DMS79 treated with DMSO at 0.1 percent for 48 hours (cell line): Measurements from ENCODE around the gene A3GALT2.

ENCODE experiments used
- DNase-seq: peaks from one replicate; lab custom pipeline; 2025; lab: John Stamatoyannopoulos, UW

The A3GALT2 gene

DNA sequence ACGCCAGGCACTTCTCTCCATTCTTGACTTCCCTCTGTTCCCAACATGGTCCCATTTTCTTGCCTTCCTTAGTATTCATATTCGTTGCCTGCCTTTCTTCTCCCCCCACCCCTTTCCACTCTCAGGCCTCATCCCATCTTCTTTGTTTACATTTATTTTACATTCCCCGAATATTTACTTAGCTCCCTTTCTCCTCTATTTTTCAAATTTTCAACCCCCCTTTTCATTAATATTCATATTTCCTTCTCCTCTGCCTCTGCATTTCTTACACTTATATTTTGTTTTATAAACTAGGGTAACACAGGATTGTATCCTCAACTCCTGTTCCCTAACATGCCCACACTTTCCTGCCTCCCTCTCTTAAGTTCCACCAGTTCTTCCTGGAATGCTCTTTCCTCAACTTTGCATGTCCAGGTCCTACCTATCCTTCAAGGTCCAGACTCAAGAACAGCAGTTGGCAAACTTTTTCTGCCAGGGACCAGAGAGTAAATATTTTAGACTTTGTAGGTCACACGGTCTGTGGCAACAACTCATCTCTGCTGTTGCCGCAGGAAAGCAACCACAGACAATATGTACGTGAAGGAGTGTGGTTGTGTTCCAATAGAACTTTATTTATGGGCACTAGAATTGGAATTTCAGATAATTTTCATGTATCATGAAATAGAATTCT, 29.8 kb upstream of the A3GALT2 start:
- peak; percentile 46 for DNase-seq

DNA sequence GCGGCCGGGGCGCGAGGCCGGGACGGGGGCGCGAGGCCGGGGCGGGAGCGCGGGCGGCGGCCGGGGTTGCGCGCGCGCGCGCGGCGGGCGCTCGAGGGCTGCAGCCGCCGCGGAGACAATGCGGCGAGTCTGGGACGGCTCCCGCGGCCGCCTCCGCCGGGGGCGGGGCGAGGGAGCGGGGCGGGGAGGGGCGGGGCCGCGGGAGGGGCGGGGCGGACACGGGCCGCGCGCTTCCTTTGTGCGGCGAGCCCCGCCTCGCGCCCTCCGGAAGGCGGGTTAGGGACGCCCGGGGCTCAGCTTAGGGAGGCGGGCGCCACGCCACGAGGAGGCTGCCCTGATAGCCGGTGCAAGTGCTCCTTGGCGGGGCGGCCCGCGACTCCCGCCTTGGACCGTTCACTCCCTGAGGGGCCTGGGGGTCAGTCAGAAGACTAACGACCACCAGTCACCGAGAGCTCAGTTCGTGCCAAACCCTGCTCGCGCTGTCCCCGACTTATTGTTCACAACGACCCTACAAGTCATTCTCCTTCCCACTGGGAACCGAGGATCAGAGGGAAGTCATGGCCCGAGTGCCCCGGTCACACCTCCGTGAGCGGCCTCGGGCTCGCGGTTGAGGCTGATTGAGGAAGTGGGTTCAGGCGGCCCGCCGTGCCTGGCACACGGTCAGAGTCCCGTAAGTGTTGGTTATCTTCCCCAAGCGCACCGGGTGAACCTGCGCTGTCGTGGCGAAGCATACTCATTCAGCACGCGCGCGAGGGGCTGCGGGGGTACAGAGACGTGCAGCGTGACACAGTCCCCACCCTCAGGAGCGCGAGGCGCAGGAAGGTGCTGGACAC, 29.1 kb upstream of the A3GALT2 start:
- DNase-seq, result peak; percentile 77

DNA sequence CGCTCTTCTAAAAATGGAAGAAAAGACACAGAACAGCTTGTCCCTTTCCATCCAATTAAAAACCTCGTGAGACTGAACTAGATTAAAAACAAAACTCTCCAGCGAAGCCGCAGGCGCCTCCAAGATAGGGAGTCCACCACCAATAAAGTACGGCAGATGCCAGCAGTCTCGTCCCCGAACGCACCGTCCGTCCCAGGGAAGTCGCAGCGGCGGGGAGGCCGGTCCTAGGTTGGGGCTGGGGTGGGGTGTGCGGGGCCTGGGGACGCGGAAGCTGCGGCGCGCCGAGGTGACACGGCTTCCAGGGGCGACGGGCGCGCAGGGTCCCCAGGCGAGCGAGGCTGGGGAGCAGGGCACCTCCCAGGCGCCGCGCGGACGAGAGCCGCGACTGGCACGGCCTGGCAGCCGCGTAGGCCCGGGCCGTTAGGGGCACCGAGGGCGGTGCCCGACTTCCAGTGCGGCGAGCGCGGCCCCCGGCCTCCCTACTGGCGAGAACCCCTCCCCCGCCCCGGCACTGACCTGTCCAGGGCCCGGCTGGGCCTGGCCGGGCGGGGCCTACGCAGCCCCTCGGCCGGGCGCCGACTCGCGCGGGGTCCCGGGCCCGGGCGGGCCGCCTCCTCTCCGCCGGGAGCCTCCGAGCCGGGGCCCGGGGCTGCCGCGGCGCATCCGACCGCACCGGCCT, 28.3 kb upstream of the A3GALT2 start:
- peak; percentile 31 for DNase-seq

DNA sequence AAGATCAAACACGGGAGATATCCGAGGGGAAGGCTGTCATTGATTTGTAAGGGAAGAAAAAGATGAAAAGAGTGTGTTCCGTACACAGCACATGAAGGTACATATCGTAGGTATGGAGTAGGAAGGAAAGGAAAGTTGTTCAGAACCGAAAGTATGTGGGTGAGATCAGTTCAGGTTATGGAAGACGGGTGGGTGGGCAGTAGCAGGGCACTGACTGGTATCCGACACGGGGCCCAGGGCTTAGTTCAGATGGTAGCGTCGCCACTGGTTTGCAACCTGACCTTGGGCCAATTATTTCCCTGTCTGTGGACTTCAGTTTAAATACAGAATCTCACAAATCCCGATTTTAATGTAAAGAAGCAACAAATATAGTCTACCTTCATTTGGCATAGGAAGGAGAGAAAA, 27.8 kb upstream of the A3GALT2 start:
- DNase-seq, result peak; percentile 29

DNA sequence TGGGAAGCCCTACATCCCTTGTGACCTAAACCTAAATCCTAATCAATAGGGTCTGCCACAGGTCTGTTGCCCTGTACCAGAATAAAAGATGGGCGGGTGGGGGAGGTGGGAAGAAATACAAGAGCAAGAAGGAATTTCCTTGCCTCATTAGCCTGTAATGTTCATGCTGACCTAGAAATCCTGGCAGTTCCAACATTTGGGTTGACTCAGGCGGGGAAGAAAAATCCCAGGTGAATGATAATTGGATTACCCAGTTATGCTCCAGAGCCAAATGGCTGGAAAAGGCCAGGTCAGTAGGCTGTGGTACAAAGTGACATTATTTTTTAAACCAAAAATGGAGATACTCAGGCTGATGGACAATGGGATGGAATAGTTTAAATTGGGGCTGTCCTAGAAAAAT, 27.3 kb upstream of the A3GALT2 start:
- no peak for DNase-seq

DNA sequence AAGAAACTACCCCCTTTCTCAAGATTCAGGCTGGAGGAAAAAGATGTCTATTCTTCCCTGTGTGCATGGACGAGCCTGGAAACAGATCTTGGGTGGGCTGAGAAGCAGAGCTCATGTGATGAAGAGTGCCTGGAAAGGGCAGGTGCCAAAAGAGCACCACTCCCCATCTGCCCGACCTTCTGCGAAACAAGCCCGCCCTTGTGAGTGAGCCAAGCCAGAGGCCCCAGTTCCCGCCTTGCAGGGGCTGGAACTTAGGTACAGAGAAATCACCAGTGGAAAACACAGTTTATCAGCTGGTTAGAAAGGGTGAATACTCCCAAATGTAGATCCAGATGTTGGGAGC, 26.7 kb upstream of the A3GALT2 start:
- DNase-seq, result peak; percentile 47

DNA sequence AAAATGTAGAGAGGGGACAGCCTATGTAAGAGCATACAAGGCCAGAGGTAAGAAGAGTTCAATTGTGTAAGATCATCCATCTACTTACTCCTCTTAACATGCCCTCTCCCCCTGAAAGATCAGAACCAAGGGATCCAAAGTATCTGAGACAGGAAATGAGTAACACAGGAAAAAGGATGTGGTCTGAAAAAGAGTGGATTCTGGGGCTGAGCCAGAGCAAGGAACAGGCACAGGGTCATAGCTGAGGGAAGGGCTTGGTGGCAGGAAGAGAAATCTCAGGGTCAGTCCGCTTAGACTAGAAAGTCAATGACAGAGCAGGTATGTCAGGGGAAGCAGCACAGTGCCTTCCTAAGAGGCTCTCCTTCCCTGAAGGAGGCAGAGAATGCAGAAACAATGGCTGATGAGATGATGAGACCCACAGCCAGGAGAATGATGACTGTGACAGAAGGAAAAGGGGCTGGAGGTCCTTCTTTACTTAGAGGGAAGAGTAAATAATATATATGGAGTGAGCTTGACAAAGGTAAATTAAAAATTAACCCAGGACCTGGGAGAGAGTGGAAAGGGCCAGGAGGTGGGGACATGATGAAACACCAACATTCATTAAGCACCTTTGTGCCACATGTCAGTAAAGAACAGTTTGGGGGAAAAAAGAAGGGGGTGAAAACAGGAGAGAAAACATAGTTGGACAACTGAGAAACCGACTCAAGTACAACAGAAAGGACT, 26.2 kb upstream of the A3GALT2 start:
- DNase-seq, result peak; percentile 27

DNA sequence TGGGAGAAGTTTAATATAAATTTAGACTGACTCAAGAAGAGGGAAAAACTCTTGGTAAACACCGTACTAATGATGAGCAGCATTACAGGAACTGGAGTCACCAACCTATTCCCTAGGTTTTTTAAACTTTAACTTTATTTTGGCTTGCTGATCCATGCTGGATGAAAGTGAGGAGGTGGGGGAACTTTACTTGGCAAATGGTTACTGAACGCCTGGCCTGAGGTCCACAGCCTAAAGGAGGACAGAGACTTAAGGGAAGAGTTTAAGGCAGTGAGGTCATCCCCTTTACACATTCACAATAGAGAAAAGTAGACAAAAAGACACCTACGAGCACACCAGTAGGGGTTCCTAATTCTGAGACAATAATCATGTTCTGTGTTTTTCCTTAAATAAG, 25.6 kb upstream of the A3GALT2 start:
- DNase-seq, result no peak

DNA sequence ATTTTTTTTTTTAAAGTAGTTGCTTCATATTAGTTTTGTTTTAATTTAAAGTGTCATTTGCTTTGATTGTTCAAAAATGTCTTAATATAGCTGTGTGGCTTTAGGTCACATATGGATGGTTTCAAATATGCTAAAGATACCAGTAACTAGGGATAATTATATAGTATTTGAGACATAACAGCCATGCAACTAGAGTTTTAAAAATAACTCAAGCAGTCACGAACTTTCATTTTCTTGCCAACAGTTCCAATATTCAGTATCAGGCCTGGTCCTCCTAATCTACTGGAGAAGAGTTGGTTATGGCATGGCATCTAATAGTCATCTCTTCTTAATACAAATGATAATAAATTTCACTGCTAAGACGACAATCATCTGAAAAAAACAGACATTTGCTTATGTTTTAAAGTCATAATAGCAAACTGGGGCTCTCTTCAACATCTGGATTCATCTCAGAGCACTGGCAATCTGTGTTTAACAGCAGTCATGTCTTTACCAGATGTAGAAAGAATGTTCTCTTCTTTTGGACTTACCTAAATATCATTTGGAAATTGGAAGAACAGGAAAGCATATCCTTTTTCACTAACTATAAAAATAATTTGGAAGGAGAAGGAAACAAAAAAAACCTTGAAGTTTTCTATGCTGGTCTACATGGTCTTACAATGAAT, 24.1 kb upstream of the A3GALT2 start:
- no peak for DNase-seq

DNA sequence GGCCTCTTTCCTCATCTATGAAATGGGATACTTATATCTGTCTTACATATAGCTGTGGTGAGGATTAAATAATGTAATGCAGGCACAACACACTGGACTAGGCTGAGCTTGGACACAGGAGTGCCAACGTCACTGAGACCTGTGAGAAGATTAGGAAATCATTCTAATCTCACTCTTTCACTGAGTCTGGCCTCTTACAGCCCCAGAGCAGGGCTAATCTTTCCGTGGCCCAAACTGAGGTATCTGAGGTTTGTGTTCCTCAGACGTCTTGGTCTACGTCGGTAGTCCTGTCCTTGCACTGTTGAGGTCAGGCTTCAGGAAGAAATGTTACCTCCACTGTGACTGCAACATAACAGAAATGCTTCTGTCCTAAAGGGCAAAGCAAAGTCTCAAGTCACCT, 22.6 kb upstream of the A3GALT2 start:
- no peak for DNase-seq

DNA sequence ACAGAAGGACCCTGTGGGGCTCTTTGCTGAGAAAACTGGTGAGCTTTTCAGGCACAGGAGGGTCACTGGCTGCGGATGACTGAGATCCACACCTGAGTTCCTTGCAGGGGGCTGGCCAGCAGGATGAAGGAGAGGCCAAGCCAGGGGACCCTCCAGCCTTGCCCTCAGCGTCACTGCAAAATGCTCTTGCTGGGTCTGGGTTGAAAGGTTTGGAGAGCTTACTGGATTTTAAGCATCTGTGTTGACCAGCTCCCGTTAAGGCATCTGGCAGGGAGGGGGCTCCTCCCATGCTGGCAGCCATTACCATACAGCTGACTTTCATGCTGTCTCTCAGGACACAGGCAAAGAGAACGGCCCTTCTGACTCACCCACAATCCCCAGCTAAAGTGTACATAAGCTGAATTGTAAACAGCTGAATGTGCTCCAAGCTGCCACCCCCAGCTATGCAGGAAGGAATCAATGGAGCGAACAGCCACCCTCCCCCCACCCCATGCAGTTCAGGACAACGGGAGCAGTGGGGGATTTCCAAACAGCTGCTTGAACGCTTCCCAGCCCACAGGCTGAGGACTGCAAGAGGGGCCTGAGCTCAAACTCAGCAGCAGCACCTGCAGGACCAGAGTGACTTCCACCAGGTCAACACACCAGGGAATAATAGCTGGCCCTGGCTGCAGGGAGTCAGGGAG, 21.3 kb upstream of the A3GALT2 start:
- DNase-seq, result peak; percentile 90

DNA sequence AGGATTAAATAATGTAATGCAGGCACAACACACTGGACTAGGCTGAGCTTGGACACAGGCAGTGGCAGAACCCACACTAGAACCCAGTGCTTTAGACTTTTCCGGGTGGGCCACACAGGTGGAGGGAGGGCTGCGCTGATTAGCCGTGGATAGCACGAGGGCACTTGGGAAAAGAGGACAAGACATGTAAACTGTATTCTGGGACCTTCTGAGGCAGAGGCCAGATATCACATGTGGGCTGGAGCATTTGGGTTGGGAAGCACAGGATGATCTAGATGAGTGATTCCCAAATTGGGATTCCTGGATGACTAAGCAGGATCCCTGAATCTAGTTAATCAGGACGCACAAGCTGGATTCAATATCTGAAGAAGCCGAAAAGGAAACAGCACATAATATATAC, 20.3 kb upstream of the A3GALT2 start:
- DNase-seq, result no peak

DNA sequence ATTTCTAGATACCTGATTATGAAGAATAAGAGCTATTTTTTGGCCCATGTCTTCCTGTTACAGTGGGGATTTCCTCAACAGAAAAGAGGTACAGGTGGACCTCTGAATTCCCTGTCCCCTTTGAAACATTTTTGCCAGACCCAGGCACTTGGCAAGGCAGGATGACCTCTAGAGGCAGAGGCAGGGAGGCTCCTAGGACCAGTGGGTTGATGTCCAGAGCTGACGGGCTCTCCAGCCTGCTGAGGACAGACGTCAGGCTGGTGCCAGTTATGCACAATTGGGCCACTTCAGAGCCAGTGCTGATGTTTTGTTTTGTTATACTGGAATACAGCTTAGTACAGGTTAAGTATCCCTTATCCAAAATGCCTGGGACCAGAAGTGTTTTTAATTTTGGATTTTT, 18.5 kb upstream of the A3GALT2 start:
- DNase-seq, result no peak

DNA sequence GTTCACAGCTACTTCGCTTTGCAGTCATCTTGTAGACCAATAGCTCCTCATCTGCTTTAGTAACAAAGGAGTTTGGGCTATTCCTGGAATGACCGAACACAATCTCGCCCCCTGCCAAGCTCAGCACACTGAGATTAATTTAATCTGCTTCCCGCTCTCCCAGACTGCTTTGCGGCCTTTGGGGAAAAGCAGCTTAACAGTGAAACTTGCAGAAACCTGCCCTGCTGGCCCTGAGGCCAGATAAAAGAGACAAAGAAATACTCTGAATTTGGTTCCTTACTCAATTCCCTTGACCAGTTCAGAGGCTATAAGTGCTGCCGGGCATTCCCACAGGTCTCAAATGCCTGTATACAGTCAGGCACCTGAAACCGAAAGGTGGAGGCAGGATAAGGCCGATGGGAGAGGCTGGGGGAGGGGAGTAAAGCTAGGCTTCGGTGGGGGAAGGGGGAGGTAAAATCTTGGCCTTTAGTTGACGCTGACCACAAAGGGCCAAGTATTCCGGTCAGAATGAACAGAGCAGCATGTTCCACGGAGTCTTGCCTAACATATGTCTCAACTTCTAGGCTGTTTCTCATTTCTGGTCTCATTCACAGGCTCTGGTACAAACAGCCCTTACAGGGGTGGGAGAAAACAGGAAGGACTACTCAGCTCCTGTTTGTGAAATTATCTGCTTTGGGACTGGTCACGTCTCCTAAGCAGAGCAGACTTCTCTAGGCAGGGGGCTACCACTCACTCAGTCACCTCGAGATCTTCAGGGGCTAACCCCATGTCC, 17.7 kb upstream of the A3GALT2 start:
- DNase-seq, result no peak

DNA sequence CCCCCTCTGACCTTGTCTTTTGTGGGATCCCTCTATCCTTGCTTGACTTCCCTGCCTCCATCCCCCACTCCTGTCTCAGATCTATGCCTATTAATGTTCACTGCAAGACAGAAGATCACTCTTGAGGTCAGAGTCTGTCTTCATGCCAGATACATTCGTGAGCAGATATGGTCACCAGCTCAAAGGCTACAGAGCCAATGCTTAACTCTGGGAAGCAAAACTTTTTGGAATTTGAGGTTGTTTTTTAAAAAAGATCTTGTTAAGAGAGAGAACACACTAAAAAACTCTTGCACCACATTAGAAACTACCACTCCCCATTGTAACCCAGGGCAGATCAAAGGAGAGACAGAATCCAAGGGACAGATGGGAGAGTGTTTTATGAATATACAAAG, 17.1 kb upstream of the A3GALT2 start:
- DNase-seq, result no peak

DNA sequence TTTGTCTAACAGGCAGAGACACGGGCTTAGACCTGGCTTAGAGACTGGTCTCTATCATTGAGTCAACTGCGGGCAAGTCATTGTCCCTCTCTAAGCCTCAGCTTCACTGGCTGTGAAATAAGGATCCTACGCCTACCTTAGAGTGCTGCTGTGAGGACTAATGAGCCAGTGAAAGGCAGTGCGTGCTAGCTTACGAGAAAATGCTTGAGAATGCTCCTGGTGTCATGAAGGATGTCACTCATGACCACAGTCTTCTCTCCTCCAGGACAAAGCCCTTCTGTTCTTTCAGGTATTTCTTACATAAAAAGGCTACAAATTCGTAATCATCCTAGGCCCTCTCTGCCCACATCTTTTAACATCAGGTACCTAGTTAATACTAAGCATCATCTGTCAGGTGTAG, 16.5 kb upstream of the A3GALT2 start:
- no peak for DNase-seq

DNA sequence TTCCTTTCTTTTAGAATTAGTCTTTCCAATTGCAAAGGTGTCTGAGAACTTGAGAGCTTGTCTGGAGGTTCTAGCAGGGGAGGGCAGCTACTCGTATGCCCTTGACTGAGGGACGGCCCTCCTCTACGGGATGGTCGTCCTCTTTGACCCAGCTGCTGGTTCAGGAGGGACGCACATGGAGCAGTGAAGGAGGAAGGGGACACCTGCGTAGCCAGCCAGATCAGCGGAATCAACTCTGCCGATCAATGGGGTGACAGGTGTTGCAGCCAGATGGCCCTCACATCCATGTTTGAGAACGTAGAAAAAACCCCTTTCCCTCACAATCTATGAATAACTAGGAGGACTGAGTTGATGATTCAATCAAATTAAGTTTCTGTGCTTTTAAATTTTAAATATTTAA, 15.7 kb upstream of the A3GALT2 start:
- peak; percentile 8 for DNase-seq

DNA sequence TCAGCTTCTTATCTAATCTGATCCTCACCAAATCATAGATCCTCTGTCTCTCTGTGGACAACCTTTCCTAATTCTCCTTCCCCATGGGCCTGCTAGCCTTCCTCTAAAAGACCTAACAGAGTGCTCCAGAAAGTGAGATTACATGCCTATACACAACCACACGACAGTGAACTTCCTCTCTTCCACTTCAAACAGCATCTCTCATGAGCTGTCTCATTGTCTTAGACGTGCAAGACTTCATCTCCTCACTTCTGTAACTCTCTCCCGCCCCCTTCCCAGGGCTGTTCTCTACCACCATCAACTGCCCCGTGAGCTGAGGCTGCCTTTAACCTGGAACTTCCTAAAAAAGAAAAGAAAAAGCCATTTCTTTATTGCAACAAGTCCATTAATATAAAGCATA, 14.1 kb upstream of the A3GALT2 start:
- DNase-seq, result no peak

DNA sequence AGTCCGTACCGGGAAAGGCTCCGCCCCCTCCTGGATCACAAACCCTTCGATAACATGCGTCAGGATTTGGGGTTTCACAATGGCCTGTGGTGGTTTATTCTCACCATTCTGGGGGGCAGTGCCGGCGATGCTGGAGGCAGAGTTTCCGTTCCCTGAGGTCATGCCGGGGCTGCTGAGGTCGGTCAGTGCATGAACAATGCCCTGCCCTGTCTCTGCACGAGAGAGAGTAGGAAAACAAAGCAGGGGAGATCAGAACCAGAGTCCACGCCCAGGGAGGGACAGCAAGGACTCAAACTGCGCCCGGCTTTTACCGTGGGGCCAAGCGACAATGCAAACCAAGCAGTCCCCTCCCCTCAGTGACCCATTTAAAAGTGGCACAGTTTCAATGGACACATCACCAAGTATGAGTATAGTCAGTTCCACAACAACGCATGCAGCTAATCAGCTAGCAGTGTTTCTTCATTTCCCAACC, 13.2 kb upstream of the A3GALT2 start:
- DNase-seq, result no peak

DNA sequence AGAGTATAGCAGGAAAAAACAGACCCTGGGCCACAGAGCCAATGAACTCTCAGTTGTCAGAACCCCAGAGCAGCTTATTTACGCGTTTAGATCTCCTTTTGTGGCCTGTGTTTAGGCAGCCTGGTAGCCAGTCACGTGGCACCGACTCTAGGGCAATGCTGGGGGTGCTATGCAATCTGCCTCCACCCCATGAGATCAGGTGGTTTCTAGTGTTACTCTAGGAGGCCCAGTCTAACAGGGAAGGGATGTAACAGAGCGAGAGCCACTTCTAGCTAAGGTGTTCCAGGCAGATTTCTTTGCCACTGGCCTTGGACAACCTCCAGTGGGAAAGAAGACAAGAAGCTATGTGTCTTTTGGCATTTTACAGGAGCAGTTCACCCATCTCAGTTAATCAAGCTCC, 12.0 kb upstream of the A3GALT2 start:
- no peak for DNase-seq
